GM19193 (cell line): ENCODE measurements around the gene SIT1.

Experiments
- POLR2A ChIP-seq: IDR thresholded peaks from 4 replicates; pipeline ENCODE4 v1.6.1; 2011; ENCODE audit not compliant: insufficient read depth, insufficient read length; ENCODE audit errors: extremely low read depth

SIT1 gene

DNA sequence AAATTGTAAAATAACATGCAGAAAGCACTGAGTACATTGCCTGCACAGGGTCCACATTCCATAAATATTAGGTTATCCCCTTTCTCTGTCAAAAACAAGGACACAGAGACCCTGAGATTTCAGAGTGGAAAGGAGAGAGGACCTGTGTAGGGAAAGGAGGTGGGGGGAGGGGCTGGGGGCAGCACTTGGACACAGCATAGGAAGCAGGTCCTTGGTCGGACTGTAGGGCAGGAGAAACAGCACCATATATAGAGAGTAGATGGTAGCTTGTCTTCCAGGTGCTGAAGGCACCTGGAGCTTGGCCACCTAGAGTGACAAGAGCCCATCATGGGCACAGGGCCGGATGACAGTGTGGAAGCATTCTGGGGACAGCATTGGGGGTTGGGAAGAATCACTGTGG, 36.6 kb upstream of the SIT1 start:
- TF ChIP-seq POLR2A: no peak

DNA sequence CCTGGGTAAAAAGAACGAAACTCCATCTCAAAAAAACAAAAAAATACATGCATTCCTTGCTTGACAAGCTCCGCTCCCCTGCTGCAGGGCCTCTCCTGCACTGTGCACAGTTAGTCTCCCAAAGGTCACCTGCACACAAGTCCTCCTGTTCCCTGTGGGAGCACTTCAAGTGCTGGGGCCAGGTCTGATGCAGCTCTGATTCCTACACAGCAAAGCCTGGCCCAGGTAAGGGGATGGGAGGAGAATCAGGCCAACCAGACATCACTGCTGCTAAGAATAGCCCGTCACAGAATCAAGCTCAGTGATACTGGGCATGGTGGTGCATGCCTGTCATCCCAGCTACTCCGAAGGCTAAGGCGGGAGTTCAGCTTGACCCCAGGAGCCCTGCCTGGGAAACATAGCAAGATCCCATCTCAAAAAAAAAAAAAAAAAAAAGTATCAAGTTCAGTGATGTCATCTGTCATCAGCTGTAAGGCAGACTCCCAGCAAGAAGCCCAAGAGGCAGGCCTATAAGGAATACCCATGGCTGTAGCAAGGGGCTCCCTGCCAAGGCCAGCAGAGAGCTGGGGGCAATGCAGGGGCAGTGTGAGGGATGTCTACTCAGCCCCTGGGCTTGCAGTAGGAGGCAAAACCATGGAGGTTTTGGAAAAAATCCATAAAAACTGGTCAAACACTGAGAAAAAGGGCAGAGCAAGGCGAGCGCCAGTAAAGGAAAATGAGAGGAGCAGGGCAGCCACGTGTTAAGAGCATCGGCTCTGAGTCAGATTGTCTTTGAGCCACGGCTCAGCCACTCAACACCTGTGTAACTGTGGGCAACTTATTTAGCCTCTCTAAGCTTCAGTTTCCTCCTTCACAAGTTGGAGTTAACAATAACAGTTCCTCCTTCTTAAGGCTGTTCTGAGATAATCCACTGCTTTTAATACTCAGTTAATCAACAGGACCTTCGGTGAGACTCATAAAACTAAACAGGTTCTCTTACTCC, 35.8 kb upstream of the SIT1 start:
- no peak for TF ChIP-seq POLR2A

DNA sequence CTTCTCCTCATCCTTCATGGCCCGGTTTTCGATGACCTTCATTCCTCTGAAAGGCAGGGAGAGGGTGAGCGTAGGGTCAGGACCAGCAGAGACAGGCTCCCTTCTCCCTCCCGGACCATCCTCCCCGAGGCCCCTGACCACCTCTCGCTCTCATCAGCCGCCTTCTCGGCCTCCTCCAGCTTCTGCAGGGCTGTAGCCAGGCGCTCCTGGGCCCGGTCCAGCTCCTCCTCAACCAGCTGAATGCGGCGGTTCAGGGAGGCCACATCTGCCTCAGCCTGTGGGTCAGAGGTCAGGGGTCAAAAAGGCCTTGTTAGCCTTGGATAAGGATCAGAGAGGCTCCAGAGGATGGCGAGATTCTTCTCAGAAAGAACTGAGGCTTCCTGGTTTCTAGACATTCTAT, 34.8 kb upstream of the SIT1 start:
- TF ChIP-seq POLR2A: no peak

DNA sequence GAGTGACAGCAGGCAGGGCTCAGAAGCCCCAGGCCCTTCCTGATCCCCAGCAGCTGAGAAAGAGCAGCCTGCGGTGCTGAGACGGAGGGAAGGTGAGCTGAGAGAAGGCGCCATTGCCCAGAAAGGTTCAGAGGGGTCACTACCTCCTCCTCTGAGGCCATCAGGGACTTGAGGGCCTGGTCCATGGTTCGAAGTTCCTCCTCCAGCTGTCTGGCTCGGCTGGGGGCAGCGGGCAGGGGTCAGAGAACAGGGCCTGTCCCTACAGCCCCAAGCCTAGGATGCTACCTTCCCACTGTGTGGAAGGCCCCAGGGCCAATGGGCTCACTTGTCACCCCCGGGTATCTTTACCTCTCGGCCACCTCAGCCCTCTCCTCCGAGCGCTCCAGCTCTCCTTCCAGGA, 34.2 kb upstream of the SIT1 start:
- TF ChIP-seq POLR2A: no peak

GRCh38 chr9:35683323-35683722, 32.6 kb upstream of the SIT1 start:
- no peak for TF ChIP-seq POLR2A

GRCh38 chr9:35682520-35683315, 32.0 kb upstream of the SIT1 start:
- no peak for TF ChIP-seq POLR2A

DNA sequence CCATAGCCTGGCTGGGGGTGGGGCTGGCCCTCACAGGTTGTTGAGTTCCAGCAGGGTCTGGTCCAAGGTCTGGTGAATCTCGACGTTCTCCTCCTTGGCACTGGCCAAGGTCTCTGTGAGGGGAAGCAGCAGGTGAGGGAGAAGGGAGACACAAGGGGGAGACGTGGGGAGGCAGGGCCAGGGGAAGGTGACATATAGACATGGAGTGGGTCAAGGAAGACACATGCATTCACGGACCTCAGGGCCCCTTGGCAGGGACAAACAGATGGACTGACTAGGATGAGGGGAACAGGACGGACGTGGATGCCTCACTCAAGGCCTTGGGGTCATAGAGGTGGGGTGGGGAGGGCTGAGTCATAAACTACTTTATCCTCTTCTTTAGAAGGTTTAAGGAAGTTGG, 31.3 kb upstream of the SIT1 start:
- no peak for TF ChIP-seq POLR2A

DNA sequence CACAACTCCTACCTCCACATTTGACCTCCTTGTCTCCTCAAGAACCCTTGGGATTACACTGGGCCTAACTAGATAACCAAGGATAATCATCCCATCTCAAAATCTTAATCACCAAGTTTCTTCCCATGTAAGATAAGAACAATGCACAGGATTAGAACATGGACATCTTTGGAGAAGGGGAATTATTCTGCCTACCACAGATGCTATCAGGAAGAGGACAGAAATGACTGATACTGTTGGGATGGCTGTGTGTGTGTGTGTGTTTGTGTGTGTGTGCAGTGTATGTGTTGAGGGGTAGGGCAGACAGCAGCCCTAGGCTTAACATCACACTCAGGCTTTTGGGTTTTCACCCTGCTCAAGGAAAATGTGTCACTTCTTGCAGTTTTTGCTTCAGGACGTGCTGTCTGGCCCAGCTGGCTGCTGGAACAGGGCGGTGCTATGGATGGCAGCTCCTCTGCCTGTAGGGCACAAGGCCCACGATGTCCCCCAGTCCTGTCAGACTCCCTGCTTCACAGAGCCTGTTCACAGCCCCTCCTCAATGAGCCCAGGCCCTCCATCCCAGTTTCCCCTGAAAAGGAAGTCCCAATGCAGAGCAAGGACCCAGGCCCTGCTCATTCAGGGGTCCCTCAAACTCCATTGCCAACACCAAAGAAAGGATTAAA, 30.7 kb upstream of the SIT1 start:
- TF ChIP-seq POLR2A: no peak

GRCh38 chr9:35680331-35681105, 29.8 kb upstream of the SIT1 start:
- TF ChIP-seq POLR2A: no peak

DNA sequence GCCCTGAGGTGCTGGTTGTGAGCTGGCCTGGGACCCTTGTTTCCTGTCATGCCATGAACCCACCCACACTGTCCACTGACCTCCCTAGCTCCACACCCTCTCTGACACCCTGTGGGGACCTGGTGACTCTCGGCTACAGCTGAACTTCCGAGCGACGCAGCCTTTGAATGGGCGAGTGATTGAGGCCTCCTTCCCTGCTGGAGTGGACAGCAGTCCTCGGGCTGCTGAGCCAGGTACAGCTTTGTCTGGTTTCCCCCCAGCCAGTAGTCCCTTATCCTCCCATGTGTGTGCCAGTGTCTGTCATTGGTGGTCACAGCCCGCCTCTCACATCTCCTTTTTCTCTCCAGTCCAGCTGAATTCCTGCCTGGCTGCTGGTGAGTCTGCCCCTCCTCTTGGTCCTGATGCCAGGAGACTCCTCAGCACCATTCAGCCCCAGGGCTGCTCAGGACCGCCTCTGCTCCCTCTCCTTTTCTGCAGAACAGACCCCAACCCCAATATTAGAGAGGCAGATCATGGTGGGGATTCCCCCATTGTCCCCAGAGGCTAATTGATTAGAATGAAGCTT, 29.1 kb upstream of the SIT1 start:
- TF ChIP-seq POLR2A: no peak

DNA sequence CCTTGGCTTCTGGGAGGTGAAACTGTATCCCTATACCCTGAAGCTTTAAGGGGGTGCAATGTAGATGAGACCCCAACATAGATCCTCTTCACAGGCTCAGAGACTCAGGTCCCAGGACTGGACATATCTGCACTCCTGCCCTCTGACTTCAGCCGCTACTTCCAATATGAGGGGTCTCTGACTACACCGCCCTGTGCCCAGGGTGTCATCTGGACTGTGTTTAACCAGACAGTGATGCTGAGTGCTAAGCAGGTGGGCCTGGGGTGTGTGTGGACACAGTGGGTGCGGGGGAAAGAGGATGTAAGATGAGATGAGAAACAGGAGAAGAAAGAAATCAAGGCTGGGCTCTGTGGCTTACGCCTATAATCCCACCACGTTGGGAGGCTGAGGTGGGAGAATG, 28.4 kb upstream of the SIT1 start:
- TF ChIP-seq POLR2A: no peak

DNA sequence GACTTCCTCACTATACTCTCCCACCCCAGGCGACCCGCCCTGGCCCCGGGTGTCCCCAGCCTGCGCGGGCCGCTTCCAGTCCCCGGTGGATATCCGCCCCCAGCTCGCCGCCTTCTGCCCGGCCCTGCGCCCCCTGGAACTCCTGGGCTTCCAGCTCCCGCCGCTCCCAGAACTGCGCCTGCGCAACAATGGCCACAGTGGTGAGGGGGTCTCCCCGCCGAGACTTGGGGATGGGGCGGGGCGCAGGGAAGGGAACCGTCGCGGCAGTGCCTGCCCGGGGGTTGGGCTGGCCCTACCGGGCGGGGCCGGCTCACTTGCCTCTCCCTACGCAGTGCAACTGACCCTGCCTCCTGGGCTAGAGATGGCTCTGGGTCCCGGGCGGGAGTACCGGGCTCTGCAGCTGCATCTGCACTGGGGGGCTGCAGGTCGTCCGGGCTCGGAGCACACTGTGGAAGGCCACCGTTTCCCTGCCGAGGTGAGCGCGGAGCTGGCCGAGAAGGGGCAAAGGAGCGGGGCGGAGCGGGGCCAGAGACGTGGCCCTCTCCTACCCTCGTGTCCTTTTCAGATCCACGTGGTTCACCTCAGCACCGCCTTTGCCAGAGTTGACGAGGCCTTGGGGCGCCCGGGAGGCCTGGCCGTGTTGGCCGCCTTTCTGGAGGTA, 25.1 kb upstream of the SIT1 start:
- no peak for TF ChIP-seq POLR2A

DNA sequence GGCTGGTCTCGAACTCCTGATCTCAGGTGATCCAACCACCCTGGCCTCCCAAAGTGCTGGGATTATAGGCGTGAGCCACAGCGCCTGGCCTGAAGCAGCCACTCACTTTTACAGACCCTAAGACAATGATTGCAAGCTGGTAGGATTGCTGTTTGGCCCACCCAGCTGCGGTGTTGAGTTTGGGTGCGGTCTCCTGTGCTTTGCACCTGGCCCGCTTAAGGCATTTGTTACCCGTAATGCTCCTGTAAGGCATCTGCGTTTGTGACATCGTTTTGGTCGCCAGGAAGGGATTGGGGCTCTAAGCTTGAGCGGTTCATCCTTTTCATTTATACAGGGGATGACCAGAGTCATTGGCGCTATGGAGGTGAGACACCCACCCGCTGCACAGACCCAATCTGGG, 24.5 kb upstream of the SIT1 start:
- TF ChIP-seq POLR2A: no peak

DNA sequence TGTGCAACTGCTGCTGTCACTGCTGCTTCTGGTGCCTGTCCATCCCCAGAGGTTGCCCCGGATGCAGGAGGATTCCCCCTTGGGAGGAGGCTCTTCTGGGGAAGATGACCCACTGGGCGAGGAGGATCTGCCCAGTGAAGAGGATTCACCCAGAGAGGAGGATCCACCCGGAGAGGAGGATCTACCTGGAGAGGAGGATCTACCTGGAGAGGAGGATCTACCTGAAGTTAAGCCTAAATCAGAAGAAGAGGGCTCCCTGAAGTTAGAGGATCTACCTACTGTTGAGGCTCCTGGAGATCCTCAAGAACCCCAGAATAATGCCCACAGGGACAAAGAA, 23.3 kb upstream of the SIT1 start:
- no peak for TF ChIP-seq POLR2A
